GM11168 (cell line): ENCODE results near the gene VEGFA.
"Not testable (repeated sequence)": the region's sequence is repeated elsewhere in the genome, so short reads cannot be mapped to it uniquely, and the experiment has no call there.

Experiments used
- in situ Hi-C: fragments of 300-500 bp; cut with MboI; formaldehyde crosslinking; loops from one replicate; pipeline ENCODE4 v1.12.0; 2022; ENCODE audit warnings: low sequenced_read_pairs; ENCODE audit not compliant: unreplicated experiment

The VEGFA gene

DNA sequence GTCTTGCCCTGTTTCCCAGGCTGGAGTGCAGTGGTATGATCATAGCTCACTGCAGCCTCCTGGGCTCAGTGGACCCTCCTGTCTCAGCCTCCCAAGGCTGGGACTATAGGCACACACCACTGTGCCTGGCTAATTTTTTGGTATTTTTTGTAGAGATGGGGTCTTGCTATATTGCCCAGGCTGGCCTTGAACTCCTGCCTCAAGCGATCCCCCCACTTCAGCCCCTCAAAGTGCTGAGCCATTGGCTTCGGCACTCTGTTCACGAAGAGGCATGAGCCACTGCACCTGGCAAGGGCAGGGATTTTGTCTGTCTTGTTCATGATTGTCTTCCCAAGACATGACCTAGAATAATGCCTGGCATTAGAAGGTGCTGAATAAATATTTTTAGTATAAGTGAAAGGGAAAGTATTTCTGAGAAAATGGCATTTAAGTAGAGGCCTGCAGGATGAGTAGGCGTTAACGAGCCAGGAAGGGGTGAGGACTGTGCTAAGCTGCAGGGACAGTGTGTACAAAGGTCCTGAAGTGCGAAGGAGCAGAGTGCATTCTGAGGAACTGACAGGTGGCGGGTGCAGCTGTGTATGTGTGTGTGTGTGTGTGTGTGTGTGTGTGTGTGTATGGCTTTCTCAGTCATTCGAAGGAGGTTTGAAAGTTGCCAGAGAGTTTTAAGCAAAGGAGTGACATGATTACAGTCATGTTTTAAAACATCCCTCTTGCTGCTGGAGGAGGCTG lies 43.0 kb downstream of the VEGFA start:
- in situ Hi-C loops: no loop called here

DNA sequence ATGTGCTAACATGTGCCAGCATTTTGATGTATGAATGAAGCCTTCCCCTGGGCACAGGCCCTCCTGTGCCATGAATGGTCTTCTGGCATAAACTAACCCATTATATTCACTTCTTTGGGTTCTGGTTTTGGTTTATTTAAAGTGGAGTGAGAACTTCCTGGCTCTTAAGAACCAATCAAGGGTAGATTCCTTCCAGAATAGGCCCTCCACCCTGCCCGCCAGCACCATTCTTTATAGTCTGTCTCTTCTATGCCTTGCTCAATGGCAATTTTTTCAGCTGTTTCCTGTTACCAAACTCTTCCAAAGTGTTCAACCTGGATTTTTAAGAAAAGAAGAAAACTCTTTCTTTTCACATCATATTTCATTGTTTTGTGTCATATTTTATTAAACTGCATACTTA lies 44.1 kb downstream of the VEGFA start:
- in situ Hi-C loops: no loop called here

DNA sequence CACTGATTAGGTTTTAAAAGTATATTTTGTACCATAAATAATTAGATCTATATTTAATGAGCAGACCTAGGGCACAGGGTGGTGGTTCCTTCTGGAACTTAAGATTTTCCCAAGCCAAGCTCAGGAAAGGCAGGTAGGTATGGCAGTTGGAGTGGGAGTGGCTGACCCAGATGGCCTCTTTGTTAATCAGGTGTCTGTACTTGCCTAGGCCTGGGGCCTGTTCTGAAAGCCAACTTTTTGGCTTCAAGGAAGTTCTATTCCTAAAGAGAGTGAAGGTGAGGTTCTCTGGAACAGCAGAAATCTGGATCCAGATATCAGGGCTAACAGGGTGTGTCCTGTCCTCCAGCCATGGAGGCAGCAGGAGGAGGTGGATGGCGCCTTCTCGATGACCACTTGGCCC lies 44.9 kb downstream of the VEGFA start:
- in situ Hi-C loops: no loop called here

DNA sequence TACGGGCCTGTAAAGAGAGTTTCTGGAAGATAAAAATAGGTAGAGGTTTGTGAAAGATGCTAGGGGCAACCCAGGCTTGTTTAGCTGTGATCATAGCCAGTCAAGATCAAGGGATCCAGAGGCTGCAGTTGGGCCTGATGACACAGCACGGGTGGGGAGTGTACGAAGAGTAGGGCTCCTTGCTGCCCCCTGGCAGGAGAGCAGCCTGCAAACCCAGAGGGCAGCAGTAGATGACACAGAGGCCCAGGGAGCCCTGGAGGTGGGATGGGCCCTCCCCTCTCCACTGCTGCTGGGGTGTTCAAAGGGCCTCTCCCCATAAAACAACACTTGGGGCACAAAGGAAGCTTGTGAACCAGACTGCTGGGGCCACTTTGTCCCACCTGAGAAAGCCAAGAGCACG lies 47.2 kb downstream of the VEGFA start:
- in situ Hi-C loops: no loop called here

DNA sequence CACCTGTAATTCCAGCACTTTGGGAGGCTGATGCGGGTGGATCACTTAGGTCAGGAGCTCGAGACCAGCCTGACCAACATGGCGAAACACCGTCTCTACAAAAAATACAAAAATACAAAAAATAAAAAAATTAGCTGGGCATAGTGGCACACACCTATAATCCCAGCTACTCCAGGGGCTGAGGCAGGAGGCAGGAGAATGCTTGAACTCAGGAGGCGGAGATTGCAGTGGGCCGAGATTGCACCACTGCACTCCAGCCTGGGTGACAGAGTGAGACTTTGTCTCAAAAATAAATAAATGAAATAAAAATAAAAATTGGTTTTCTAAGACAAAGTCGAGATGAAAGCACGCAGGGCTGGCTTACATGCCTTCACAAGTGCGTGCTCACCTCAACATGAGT lies 49.0 kb downstream of the VEGFA start:
- in situ Hi-C loops: not testable (repeated sequence)

DNA sequence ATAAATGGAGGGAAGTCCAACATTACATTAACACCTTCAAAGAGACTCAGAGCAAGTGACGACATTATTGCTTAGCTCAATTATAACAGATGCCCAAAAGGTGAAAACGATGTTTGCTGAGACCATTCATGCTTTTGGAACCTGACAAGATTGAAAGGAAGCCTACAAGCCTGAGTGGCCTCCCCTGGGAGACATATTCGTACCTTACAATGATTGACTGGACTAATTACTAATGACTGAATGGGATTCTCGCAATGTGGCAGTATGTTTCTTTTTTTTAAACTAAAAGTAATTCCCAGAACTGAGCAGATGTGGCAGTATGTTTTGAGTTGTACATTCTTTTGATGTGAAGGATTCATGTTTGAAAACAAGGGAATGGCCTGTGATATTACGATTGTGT lies 49.9 kb downstream of the VEGFA start:
- in situ Hi-C loops: no loop called here

DNA sequence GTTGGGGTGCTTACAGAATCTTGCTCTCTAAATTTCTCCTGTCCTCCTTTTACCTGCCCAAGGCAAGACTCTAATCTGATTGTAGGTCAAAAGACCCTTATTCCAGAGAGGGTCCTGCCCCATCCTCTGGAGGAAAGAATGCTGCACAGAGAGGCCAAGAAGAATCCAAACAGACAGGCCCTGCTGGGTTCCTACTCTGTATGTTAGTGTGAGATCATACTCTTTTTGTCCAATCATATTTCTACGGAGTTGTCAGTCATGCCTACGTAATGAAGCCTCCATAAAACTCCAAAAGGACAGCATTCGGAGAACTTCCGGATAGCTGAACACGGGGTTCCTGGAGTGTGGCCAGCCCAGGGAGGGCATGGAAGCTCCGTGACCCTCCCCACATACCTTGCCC lies 50.5 kb downstream of the VEGFA start:
- in situ Hi-C loops: no loop called here

DNA sequence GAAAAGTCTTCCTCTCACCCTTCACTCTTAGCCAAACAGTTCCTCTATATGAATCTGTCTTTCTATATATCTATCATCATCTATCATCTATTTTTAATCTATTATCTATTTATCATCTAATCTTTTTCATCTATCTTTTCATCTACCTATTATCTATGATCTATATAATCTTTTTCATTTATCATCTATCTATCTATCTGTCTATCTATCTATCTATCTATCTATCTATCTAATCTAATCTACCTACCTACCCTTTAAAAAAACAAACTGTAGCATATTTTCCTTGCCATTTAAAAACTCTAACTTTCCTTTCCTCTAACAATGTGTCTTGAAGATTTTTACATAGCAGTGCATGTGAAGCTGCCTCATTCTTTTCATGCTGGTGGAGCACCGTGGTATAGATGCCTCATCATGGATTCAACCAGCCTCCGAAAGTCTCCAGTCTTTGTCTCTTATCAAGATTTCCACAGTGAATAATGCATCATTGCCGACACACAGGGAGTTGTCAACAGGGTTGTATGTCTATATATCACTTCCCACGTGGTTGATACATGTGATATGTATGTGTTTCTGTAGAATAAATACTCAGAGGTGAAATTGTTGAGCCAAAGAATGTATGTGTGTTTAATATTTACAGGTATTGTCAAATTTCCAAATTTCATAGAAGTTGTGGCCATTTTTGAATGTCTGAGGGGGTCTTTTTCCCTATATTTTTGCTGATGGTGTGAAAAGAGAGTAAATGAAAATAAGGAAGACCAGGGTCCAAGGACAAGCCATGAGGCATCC lies 51.3 kb downstream of the VEGFA start:
- in situ Hi-C loops: no loop called here

DNA sequence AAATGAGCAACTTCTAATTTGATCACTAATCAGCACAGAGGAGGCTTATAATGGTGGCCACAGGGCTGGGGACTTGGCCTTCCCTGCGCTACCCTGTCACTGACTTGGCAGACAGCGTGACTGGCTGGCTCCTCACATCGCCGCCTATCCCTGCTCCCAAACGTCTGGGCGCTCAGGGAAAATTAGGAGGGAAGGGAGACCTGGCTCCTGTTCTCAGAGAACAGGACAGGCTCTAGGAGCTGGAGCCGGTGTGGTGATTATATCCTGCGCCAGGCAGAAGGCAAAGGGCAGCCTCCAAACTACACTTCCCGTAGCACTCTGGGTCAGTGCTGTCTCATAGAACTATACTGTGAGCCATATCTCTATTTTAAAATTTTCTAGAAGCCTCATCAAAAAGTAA lies 53.4 kb downstream of the VEGFA start:
- in situ Hi-C loops: no loop called here

DNA sequence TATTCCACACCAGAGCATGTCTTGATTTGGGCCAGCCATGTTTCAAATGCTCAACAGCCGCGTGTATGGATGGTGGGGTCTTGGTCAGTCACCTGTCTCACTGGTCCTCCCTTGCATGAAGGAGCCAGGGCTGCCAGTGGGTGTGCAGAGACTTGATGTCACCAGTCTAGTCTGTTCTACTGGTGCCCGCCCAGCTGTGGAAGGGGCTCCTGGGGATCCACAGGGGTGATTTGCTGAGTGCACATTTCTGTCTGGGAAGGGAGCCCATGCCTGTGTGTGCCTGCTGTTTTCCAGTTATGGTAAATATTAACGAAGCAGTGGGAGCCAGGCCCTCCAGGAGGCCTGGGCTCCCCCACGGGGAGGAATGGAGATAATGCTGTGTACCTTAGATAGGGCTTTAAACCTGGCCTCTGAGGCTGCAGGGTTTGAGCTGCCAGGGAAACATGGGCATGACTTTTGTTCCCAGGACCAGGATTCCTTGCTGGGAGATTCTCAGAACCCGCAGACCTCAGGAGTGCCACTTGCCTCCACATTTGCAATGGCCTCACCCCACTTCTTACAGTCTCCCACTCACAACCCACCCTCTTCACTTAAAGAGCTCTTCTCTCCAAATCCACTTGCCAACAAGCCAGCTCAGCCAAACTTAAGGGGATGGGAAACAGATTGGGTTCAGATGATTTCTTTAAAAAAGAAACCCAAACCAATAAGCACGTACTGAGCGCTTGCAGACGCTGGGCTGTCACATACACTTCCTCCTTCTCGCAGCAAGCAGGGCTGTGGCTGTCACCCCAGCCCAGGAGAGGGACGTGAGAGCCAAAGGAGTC lies 54.1 kb downstream of the VEGFA start:
- in situ Hi-C loops: no loop called here

DNA sequence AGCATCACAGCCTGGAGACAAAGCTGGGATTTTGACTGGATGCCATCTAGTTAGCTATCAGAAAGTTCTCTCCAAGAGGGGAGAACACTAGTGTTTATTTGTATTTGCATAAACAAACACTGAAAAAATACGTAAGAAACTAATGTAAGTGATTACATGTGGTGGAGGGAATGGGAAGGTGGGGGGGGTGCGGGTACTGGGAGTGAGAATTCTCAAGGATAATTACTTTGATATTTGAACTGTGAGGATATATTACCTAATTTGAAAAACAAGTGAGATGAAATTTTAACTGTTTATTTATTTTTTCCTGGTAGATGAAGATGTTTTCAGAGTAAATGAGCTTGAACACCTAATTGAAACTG lies 54.7 kb downstream of the VEGFA start:
- in situ Hi-C loops: no loop called here

DNA sequence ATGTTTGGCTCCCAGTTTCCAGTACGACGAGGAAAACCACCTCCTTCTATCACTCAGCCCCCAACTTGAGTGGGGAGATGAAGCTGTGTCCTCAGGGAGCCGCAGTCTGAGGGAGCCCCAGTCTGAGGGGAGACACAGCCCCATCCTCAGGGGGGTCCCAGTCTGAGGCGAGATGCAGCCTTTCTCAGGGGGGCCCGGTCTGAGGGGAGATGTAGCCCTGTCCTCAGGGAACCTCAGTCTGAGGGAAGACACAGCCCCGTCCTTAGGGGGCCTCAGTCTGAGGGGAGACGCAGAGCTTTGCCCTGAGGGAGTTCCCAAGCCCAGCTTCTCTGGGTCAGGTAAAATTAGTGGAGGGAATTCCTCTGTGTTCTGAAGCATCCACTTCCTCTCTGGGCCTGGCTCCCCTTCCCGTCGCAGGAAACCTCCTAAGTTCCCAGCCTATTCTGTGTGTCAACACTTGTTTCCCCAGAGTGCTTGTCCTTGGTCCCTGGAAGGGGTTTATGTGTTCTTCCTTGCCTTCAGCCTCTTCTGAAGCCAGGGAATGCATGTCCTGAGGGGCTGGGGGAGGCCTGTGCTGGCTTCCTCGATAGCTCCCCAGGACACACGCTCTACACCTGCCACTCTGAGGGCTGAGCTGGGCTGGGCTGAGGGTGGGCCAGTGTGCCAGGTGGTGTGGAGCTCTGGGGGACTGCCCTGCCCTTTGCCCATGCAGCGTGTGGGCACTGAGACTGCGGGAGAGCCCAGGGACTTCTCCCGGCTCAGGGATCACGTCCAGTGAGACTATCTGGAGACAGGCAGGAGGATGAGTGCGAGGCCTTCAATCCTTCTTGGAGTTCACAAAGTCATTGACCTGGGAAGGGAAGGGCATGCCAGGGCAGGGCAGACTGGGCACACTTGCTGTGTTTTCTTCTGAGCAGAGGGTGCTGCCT lies 55.4 kb downstream of the VEGFA start:
- in situ Hi-C loops: no loop called here

DNA sequence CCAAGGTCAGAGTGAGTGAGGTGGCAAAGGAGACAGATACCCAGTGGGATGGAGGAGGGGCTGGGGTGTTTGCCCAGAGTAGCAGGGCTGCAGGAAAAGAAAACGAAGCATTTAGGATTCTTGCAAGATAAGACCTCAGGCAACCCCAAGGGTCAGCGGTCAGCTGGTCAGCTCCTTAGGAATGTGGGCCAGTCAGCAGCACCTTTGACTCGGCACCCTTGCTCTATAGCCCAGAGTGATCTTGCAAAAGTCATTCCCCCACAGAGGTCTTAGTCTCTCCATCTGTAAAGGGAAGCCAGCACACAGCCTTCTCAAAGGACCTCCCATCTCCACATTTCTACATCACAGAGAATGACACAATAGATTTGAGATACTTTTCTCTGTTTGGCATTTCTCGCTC lies 56.7 kb downstream of the VEGFA start:
- in situ Hi-C loops: no loop called here

DNA sequence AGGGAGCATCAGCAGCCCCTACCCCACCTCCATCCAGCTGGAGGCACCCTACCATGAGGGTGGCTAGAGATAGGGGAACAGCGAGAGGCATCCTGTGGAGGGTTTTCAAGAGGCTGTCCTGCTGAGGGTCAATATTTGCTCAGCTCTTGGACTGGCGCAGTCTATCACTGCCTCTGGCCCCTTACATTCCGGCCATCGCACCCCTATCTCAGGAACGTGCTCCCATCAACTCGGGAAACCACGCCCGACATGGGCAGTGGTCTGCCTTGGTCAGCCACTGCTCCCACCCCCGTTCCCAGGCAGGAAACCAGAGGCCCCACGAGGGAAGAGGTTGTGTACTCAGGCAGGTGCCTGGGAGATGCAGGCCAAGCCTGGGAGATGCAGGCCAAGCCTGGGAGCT lies 57.9 kb downstream of the VEGFA start:
- in situ Hi-C loops: no loop called here

DNA sequence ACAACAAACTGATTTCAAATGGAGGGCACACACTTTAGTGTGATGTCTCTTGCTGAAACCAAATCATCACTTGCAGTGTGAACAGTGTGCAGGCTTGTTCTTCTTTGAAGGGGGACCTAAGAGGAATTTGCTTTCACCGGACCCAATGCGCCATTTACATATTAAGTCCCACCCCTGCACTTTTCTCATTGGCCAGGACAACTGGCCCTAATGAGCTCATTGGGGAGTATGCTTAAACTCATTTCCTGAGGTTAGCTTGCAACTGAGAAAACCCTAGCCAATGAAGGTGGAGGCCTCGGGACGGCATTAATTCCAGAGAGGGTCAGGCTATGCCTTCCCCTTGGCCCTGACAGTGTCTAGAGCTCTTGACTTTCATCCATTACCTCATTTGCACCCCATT lies 58.7 kb downstream of the VEGFA start:
- in situ Hi-C loops: no loop called here

DNA sequence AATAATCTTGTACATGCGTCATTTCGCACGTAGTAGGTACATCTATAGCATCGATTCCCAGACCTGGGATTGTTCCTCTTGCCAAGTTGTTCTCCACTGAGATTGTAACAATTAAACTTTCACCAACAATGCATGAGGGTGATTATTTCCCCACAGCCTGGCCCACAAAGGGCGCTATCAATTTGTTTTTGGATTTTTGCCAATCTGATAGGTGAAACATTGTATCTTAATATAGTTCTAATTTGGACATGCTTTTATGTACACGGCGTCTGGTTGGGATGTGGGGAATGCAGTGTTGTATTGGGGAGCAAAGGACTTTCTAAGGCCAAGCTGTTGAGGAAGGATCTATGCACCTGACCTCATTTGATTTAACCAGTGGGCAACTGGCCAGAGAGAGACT lies 59.5 kb downstream of the VEGFA start:
- in situ Hi-C loops: no loop called here

DNA sequence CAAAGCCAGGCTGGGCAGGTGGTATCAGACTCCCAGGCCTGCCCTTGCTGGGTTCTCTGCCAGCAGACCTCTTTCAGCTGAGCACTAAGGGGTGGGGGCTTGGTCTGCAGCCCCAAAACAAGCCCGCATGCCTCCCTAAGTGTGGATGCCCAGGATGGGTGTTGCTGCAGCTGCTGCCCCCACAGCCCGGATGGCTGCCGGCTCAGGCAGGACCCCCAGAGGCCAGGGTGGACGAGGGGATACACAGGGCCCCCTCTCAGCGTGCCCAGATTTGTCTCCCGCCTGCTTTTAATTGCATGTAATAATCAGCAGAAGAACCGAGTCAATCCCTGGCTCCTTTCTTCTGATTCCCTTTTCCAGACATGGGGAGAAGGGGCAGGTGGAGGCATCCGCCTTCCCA lies 60.8 kb downstream of the VEGFA start:
- in situ Hi-C loops: no loop called here

DNA sequence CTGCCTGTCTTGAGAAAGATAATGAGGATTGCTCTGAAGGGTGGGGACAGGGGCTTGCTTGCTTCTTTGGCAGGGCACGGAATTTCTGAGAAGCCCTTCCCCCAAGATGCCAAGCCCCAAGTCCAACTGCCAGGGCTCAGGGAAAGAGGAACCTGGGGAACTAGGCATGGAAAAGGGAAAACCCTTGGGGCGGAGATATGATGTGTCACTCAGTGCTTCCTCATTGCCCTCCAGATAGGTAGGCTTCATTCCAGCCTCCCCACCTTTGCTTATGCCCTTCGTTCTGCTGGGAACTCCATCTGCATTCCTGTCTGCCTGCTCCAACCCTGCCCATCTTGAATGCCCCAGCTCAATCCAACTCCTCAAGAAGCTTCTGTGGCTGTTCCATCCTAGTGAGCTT lies 61.2 kb downstream of the VEGFA start:
- in situ Hi-C loops: no loop called here

DNA sequence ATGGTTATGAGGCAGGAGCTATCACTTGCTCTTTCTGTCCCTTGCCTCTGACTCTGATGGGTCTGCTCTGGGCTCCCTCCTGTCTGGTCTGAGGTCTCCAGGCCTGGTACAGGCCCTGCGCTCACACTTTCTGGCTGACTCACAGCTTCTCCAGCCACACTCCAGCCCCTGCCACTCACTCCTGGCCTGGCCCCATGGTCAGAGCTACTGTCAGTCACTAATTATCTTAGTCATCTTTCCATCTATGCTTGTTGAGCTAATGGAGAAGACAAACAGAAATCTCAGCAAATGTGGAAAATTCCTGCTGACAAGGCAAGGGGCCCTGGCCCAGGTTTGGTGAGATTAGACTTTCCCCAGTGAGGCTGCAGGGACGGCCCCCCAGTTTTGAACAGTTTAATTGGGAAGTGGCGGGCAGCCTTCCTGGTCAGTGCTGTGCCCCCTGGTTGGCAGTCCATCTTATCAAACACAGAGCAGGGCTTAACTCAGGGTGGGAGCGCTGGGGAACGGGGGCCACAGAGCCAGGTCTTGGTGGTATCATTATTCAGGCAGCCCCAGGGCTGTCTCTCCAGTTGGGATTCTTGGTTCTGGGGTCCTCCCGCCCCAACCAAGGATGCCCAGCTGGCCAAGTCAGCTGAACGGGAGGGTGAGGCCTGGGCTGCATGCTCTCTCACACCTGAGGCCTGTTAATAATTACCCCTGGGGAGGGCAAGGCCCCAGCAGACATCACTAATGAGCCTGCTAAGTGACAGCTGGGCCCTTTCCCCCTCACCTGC lies 63.4 kb downstream of the VEGFA start:
- in situ Hi-C loops: no loop called here
